ENCODE results near the gene SLC16A6.

Gene SLC16A6

GRCh38 chr17:68324114-68324513, 33.2 kb upstream of the SLC16A6 start:
- H2AFZ ChIP-seq (ENCODE audit: low read length), result no peak overlapping the region
- no peaks in the 10 kb centered on the region for H3K36me3 ChIP-seq (replicated peaks; ENCODE audit: insufficient read depth, low read length)
- H3K4me3 ChIP-seq (ENCODE audit: low read length), result no peak overlapping the region
- H3F3A ChIP-seq (ENCODE audit: insufficient read depth, low read length), result no peaks in the 10 kb centered on the region
- H3K9ac ChIP-seq (ENCODE audit: low read length), result no peak overlapping the region
- H3K4me1 ChIP-seq (ENCODE audit: low read length), result no peaks in the 10 kb centered on the region
- TF ChIP-seq CTCF (IDR thresholded peaks at IDR 0.05; ENCODE audit: low read length) (no peak), EZH2phosphoT487 (IDR thresholded peaks at IDR 0.05; ENCODE audit: low read length) (no peak), EZH2 (optimal IDR thresholded peaks at IDR 0.05; ENCODE audit: low read depth, low read length) (no peak)
- no peaks in the 10 kb centered on the region for H3K9me3 ChIP-seq (replicated peaks; ENCODE audit: insufficient read depth, low read length)
- H3K27ac ChIP-seq (ENCODE audit: low read length), result no peak overlapping the region
- H3K4me2 ChIP-seq (ENCODE audit: low read depth, low read length), result no peak overlapping the region
- H3K27me3 ChIP-seq (replicated peaks; ENCODE audit: insufficient read depth, low read length), result no peaks in the 10 kb centered on the region
- H3K9me2 ChIP-seq (replicated peaks; ENCODE audit: insufficient read depth, low read length), result no peaks in the 10 kb centered on the region
- no peak for DNase-seq
- H4K20me1 ChIP-seq (ENCODE audit: insufficient read depth, low read length), result no peaks in the 10 kb centered on the region
- no peaks in the 10 kb centered on the region for H3K79me2 ChIP-seq (ENCODE audit: low read length)

- H3K79me2 ChIP-seq (ENCODE audit: low read length), result no peaks in the 10 kb centered on the region
- H3K4me3 ChIP-seq (ENCODE audit: low read length), result no peak overlapping the region
- H2AFZ ChIP-seq (ENCODE audit: low read length), result no peak overlapping the region
- H3K27ac ChIP-seq (ENCODE audit: low read length), result no peak overlapping the region
- H3K36me3 ChIP-seq (replicated peaks; ENCODE audit: insufficient read depth, low read length), result no peaks in the 10 kb centered on the region
- no peak overlapping the region for H3K9ac ChIP-seq (ENCODE audit: low read length)
- no peaks in the 10 kb centered on the region for H3K9me3 ChIP-seq (replicated peaks; ENCODE audit: insufficient read depth, low read length)
- H3K27me3 ChIP-seq (replicated peaks; ENCODE audit: insufficient read depth, low read length), result no peaks in the 10 kb centered on the region
- TF ChIP-seq EZH2 (optimal IDR thresholded peaks at IDR 0.05; ENCODE audit: low read depth, low read length) (no peak), EZH2phosphoT487 (IDR thresholded peaks at IDR 0.05; ENCODE audit: low read length) (no peak), CTCF (IDR thresholded peaks at IDR 0.05; ENCODE audit: low read length) (no peak)
- no peak for DNase-seq
- no peaks in the 10 kb centered on the region for H3K9me2 ChIP-seq (replicated peaks; ENCODE audit: insufficient read depth, low read length)
- H3K4me1 ChIP-seq (ENCODE audit: low read length), result no peaks in the 10 kb centered on the region
- no peak overlapping the region for H3K4me2 ChIP-seq (ENCODE audit: low read depth, low read length)
- no peaks in the 10 kb centered on the region for H4K20me1 ChIP-seq (ENCODE audit: insufficient read depth, low read length)
- H3F3A ChIP-seq (ENCODE audit: insufficient read depth, low read length), result no peaks in the 10 kb centered on the region
Measured at GRCh38 chr17:68322630-68323029, 31.7 kb upstream of the SLC16A6 start.

GRCh38 chr17:68321556-68321954, 30.6 kb upstream of the SLC16A6 start:
- no peaks in the 10 kb centered on the region for H3K36me3 ChIP-seq (replicated peaks; ENCODE audit: insufficient read depth, low read length)
- H4K20me1 ChIP-seq (ENCODE audit: insufficient read depth, low read length), result no peaks in the 10 kb centered on the region
- no peak overlapping the region for H3K4me2 ChIP-seq (ENCODE audit: low read depth, low read length)
- H3F3A ChIP-seq (ENCODE audit: insufficient read depth, low read length), result no peaks in the 10 kb centered on the region
- H3K27ac ChIP-seq (ENCODE audit: low read length), result no peak overlapping the region
- H2AFZ ChIP-seq (ENCODE audit: low read length), result no peak overlapping the region
- no peaks in the 10 kb centered on the region for H3K9me2 ChIP-seq (replicated peaks; ENCODE audit: insufficient read depth, low read length)
- no peak overlapping the region for H3K4me3 ChIP-seq (ENCODE audit: low read length)
- no peak for DNase-seq
- TF ChIP-seq CTCF (IDR thresholded peaks at IDR 0.05; ENCODE audit: low read length) (no peak), EZH2phosphoT487 (IDR thresholded peaks at IDR 0.05; ENCODE audit: low read length) (no peak)
- H3K27me3 ChIP-seq (replicated peaks; ENCODE audit: insufficient read depth, low read length), result no peaks in the 10 kb centered on the region
- no peaks in the 10 kb centered on the region for H3K79me2 ChIP-seq (ENCODE audit: low read length)
- H3K4me1 ChIP-seq (ENCODE audit: low read length), result no peaks in the 10 kb centered on the region
- no peak overlapping the region for H3K9ac ChIP-seq (ENCODE audit: low read length)
- H3K9me3 ChIP-seq (replicated peaks; ENCODE audit: insufficient read depth, low read length), result no peaks in the 10 kb centered on the region

Measured in MM.1S (cell line).